ENCODE measurements around the gene SMLR1. TPM values are rescaled to one million over a fixed set of nuclear protein-coding genes. Genes with fewer than 3 reads are reported as not detected.

The SMLR1 gene
- total RNA-seq = not detected

DNA sequence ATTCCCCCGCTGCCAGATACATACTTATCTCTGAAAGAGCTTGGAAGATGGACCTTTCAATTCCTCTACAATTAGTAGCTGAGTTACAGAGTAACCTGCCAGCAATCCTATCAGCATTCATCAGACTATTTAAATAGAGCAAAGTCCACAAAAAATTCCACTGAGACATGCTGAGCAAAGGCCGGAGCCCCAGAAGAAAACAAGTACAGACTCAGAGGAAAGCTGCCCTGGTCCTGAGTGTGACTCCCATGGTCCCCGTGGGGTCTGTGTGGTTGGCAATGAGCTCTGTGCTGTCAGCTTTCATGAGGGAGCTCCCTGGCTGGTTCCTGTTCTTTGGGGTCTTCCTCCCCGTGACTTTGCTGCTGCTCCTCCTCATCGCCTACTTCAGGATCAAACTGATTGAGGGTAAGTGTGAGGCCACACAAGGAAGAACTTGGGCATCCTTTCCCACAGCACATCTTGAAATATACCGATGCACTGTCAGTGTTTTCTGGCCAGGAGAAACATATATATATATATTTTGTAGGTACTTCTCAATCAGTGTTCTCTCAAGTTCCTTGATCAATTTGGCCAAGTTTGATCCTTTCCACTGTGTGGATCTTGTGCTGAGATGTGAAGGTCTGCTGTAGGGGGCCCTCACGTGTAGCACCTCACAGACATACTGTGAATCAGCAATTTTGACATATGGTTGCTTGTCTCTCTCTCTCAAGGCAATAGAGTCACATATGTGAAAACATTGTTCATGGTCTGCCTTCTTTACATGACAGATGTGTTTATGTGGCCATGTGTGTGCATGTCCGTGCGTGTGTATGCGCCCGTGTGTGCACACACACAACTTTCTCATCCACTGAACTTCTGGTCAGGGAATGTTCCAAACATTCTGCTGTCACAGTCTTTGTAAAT, at the start of gene SMLR1:
SMLR1 (plus strand) TSS at position 160 of the 903 bp plus-strand sequence; CDS start at position 168, 8 bp downstream.
- H3K36me3 Mint-ChIP-seq (ENCODE audit: low read depth) = no peaks in the 10 kb centered on the region
- no peaks in the 10 kb centered on the region for H3K4me1 Mint-ChIP-seq
- POLR2A ChIA-PET = no interaction called here
- H3K27me3 Mint-ChIP-seq = no peaks in the 10 kb centered on the region
- no peak within 1 kb of the TSS for H3K4me3 Mint-ChIP-seq
- no peak within 1 kb of the TSS for H3K27ac Mint-ChIP-seq
- H3K9me3 Mint-ChIP-seq = no peaks in the 10 kb centered on the region
- CTCF ChIA-PET = interaction anchor here (1.3 kb wide), 1 partner anchor 19 kb away, joined by 3 read pairs; no protein-coding TSS in a partner anchor
- DNase-seq = no peak

DNA sequence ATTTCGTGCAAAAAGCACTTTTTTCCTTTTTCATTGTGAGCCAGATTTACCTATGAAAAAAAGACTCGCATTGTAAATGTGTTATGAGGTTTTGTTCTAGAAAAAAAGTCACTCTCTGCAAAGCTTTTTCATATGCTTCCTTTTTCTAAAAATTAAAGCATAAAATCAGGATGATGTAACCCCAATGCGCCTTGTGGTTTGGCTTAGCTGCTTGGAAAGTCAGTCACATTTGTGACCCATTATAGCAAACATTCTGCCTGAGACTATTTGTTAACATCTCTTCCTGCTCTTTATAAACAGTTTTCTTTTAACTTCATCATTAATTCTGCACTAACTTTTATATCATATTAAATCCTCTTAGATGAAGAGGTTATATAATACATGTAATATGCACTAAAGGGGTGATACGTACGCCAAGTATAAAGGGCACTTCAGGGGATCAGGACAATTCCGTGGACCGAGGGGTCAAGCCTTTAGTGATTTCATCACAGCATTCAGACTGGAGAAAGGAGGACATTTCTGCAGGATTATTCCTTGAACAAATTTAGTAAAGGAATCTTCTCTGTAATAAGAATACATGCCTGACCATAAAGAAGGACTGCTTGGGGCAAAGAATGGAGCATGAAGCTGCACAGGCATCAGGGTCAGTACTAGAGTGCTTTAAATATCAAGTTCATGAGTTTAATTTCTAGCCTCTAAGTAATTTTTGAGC, 48.1 kb upstream of the SMLR1 start:
- POLR2A ChIA-PET = no interaction called here
- no peak overlapping the region for H3K4me3 Mint-ChIP-seq

DNA sequence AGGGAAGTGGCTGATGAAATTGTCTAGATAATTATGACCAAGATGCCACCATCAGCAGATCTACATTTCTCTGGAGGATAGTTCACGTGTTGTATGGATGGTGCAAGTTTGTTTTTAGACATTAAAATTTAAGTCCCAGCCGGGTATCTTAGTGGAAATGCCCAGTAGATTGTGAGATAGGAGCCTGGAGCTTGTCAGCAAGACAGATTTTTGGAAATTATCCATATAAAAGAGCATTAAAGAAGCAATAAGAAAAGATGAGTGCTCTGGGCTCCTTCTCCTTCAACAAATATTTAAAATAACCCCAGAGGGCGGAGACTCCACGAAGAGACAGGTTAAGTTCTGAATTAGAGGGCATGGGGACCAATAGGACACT, 47.6 kb upstream of the SMLR1 start:
- DNase-seq = no peak
- ChIA-PET CTCF (no interaction called here), POLR2A (no interaction called here)
- H3K27ac Mint-ChIP-seq = no peak overlapping the region
- H3K27me3 Mint-ChIP-seq = no peaks in the 10 kb centered on the region
- peaks cover 8% of the 10 kb centered on the region for H3K9me3 Mint-ChIP-seq
- no peak overlapping the region for H3K4me3 Mint-ChIP-seq
- peaks cover 3% of the 10 kb centered on the region for H3K36me3 Mint-ChIP-seq (ENCODE audit: low read depth)
- peaks cover 24% of the 10 kb centered on the region for H3K4me1 Mint-ChIP-seq

More for the DNA sequence above, 48.1 kb upstream of the SMLR1 start:
- H3K9me3 Mint-ChIP-seq = peaks cover 8% of the 10 kb centered on the region
- H3K4me1 Mint-ChIP-seq = peaks cover 24% of the 10 kb centered on the region
- DNase-seq = no peak
- peaks cover 3% of the 10 kb centered on the region for H3K36me3 Mint-ChIP-seq (ENCODE audit: low read depth)
- H3K27ac Mint-ChIP-seq = no peak overlapping the region
- no peaks in the 10 kb centered on the region for H3K27me3 Mint-ChIP-seq
- CTCF ChIA-PET = no interaction called here

DNA sequence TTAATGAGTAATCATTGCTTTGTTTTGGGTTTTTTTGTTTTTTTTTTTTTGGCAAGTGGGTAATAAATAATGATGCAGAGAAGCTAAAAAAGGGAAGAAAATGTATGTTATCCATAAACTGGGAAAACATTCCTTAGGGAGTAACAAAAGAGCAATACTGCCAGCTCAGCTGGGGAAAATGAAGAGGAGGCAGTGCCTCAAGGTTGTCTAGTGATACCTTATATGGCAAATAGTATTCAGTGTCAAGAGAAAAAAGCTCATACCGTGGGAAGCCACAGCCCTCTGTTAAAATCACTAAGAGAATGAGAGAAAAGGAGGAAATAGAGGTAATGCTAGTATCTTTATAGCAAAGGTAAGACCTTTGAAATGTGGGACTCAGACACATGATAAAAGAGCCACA, 47.1 kb upstream of the SMLR1 start:
- H3K27ac Mint-ChIP-seq = no peak overlapping the region

DNA sequence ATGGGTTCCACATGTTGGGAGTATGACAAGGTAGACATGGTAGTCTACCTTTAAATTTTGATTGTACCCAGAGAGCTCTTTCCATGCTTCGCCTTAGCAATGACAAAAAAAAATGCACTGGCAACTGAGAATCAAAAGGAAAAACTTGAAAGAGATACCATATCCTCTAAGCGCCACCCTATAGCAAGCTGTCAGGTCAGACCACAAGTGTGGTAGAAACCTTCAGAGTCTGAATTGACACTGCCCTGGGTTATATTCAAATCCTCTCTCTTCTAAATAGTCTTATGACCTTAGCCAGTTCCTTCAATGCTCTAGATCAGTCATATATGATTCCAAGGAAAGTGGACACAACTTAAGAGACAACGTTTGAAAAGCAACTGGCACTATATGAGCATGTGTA, 45.6 kb upstream of the SMLR1 start:
- no peak overlapping the region for H3K27ac Mint-ChIP-seq
- H3K4me1 Mint-ChIP-seq = peaks cover 20% of the 10 kb centered on the region
- H3K4me3 Mint-ChIP-seq = no peak overlapping the region
- DNase-seq = no peak
- H3K27me3 Mint-ChIP-seq = no peaks in the 10 kb centered on the region
- CTCF ChIA-PET = no interaction called here
- POLR2A ChIA-PET = no interaction called here
- H3K9me3 Mint-ChIP-seq = peaks cover 8% of the 10 kb centered on the region
- peaks cover 3% of the 10 kb centered on the region for H3K36me3 Mint-ChIP-seq (ENCODE audit: low read depth)

More for the DNA sequence above, 47.1 kb upstream of the SMLR1 start:
- Mint-ChIP-seq H3K36me3 (ENCODE audit: low read depth) (peaks cover 3% of the 10 kb centered on the region), H3K9me3 (peaks cover 8% of the 10 kb centered on the region), H3K4me3 (no peak overlapping the region), H3K27me3 (no peaks in the 10 kb centered on the region), H3K4me1 (peaks cover 24% of the 10 kb centered on the region)
- DNase-seq = no peak
- ChIA-PET CTCF (interaction anchor here (0.7 kb wide), 2 partner anchors 63 to 564 kb away, joined by 4 to 8 read pairs; no protein-coding TSS in a partner anchor), POLR2A (no interaction called here)

GRCh38 chr6:130783416-130784107, 43.6 kb upstream of the SMLR1 start:
- POLR2A ChIA-PET = no interaction called here
- CTCF ChIA-PET = no interaction called here
- no peak overlapping the region for H3K4me3 Mint-ChIP-seq
- no peak for DNase-seq
- H3K27ac Mint-ChIP-seq = no peak overlapping the region
- H3K4me1 Mint-ChIP-seq = peaks cover 16% of the 10 kb centered on the region
- no peaks in the 10 kb centered on the region for H3K27me3 Mint-ChIP-seq
- H3K36me3 Mint-ChIP-seq (ENCODE audit: low read depth) = peaks cover 3% of the 10 kb centered on the region
- peaks cover 8% of the 10 kb centered on the region for H3K9me3 Mint-ChIP-seq

- DNase-seq = no peak
- CTCF ChIA-PET = interaction anchor here (0.7 kb wide), 1 partner anchor 416 kb away, joined by 3 read pairs; no protein-coding TSS in a partner anchor
- POLR2A ChIA-PET = no interaction called here
- H3K4me3 Mint-ChIP-seq = no peak overlapping the region
- no peaks in the 10 kb centered on the region for H3K27me3 Mint-ChIP-seq
- no peaks in the 10 kb centered on the region for H3K36me3 Mint-ChIP-seq (ENCODE audit: low read depth)
- H3K4me1 Mint-ChIP-seq = no peaks in the 10 kb centered on the region
- H3K9me3 Mint-ChIP-seq = no peaks in the 10 kb centered on the region
- no peak overlapping the region for H3K27ac Mint-ChIP-seq
These were observed 39.3 kb upstream of the SMLR1 start for GRCh38 chr6:130787726-130788500.

- ChIA-PET CTCF (no interaction called here), POLR2A (no interaction called here)
- no peaks in the 10 kb centered on the region for H3K36me3 Mint-ChIP-seq (ENCODE audit: low read depth)
- no peaks in the 10 kb centered on the region for H3K9me3 Mint-ChIP-seq
- DNase-seq = no peak
- no peak overlapping the region for H3K27ac Mint-ChIP-seq
- H3K27me3 Mint-ChIP-seq = no peaks in the 10 kb centered on the region
- H3K4me3 Mint-ChIP-seq = no peak overlapping the region
- no peaks in the 10 kb centered on the region for H3K4me1 Mint-ChIP-seq
These were observed 38.3 kb upstream of the SMLR1 start for GRCh38 chr6:130788954-130789353.

DNA sequence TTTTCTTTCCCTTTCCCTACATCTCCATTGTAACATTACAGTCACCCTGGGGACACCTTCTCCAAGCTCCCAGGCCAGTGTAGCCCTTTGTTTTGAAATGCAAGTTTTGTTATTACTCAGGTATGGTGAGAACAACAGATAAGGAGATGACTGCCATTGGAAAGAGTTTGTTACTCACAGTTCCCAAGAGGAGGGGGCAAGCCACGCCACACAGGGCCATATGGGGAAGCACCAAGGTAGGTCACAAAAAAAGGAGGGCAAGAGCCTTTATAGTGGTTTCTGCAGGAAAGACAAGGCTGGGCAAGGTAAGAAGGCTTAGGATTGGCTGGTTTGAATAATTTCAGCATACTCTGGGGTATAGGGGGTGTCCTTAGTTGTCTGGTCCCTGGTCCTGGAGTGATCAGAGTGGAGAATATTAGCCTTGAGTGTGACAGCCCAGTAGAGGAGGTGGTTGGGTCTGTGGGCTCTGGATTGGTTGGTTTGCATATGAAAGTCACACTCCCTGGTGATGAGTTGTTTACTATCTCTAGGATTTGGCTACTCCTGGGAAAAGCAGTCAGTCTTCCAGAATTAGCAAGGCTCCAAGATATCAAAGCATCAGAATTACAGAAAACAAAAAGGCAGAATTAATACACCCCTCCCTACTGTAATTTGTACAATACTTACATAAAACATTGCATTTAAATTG, 33.1 kb upstream of the SMLR1 start:
- ChIA-PET CTCF (no interaction called here), POLR2A (no interaction called here)
- H3K4me1 Mint-ChIP-seq = no peaks in the 10 kb centered on the region
- no peaks in the 10 kb centered on the region for H3K27me3 Mint-ChIP-seq
- no peak for DNase-seq
- H3K36me3 Mint-ChIP-seq (ENCODE audit: low read depth) = no peaks in the 10 kb centered on the region
- peaks cover 2% of the 10 kb centered on the region for H3K9me3 Mint-ChIP-seq
- no peak overlapping the region for H3K27ac Mint-ChIP-seq
- no peak overlapping the region for H3K4me3 Mint-ChIP-seq

- H3K27ac Mint-ChIP-seq = no peak overlapping the region
- H3K4me3 Mint-ChIP-seq = no peak overlapping the region
- H3K27me3 Mint-ChIP-seq = no peaks in the 10 kb centered on the region
- peaks cover 3% of the 10 kb centered on the region for H3K9me3 Mint-ChIP-seq
- POLR2A ChIA-PET = no interaction called here
- H3K36me3 Mint-ChIP-seq (ENCODE audit: low read depth) = no peaks in the 10 kb centered on the region
- CTCF ChIA-PET = no interaction called here
- no peaks in the 10 kb centered on the region for H3K4me1 Mint-ChIP-seq
- no peak for DNase-seq
These were observed 32.5 kb upstream of the SMLR1 start for GRCh38 chr6:130794738-130795137.

DNA sequence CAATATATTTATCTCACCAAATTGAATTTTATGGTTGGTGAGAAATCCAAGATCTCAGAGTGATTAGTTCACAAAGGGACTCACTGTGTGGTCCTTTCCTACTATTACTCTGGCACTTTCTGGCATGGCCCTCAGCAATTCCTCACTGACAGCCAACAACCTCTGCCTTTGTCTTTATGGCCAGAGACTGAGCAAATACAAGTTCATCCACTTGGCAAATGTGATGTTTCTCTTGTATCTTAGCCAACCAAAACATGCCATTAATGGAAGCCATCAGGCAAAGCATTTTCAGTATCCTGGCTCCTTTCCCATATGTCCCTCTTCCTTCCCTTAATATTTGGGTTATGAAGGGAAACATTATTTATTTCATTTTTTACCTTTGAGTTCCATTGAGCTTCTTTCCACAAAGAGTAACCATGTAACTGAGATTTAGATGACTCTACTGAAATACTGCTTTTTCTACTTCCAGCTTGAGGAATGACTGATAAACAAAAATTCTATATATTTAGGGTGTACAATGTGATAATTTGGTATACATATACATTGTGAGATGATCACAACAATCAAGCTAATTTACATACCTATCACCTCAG, 30.8 kb upstream of the SMLR1 start:
- ChIA-PET CTCF (no interaction called here), POLR2A (no interaction called here)
- DNase-seq = no peak
- Mint-ChIP-seq H3K4me3 (no peak overlapping the region), H3K4me1 (no peaks in the 10 kb centered on the region), H3K27me3 (no peaks in the 10 kb centered on the region), H3K36me3 (ENCODE audit: low read depth) (no peaks in the 10 kb centered on the region), H3K9me3 (peaks cover 5% of the 10 kb centered on the region), H3K27ac (no peak overlapping the region)

- CTCF ChIA-PET = no interaction called here
- H3K4me1 Mint-ChIP-seq = no peaks in the 10 kb centered on the region
These were observed 30.1 kb upstream of the SMLR1 start for GRCh38 chr6:130797061-130797460.

More at GRCh38 chr6:130797061-130797460, 30.1 kb upstream of the SMLR1 start:
- POLR2A ChIA-PET = no interaction called here
- no peak overlapping the region for H3K4me3 Mint-ChIP-seq
- H3K9me3 Mint-ChIP-seq = peaks cover 7% of the 10 kb centered on the region
- DNase-seq = no peak
- no peak overlapping the region for H3K27ac Mint-ChIP-seq
- H3K27me3 Mint-ChIP-seq = no peaks in the 10 kb centered on the region
- H3K36me3 Mint-ChIP-seq (ENCODE audit: low read depth) = no peaks in the 10 kb centered on the region
